HepG2 (cell line): Measurements from ENCODE around the gene L3MBTL3. TPM values are rescaled to one million over a fixed set of nuclear protein-coding genes. Genes with fewer than 3 reads are reported as not detected.

Source experiments
- ATAC-seq: fragments of 200-7000 bp; cut with Tn5 transposase; 3 replicates; pipeline ENCODE4 v1.9.1; 2020; ENCODE audit warnings: mild to moderate bottlenecking, moderate library complexity
- BruUV-seq: library from RNA; stranded (reverse); fragments of 400-500 nt; replicated peaks from 2 replicates; lab custom pipeline; 2021; lab: Mats Ljungman, UMichigan
- CTCF ChIA-PET: fragments of 300-600 bp; formaldehyde crosslinking; extraction: SDS; loops from one replicate; lab custom pipeline; 2021; ENCODE audit warnings: low total read pairs, inconsistent platforms, low intra/inter-chr PET ratio; lab: Yijun Ruan, JAX
- POLR2A ChIA-PET: fragments of 350-600 bp; sonication (Branson Sonifier 250); formaldehyde crosslinking; loops from one replicate; lab custom pipeline; 2020; ENCODE audit warnings: antibody characterized with exemption, inconsistent platforms; lab: Yijun Ruan, JAX
- DNase-seq: peaks from one replicate; pipeline ENCODE4 v3.0.0-alpha.2; 2015; ENCODE audit warnings: low spot score
- FAIRE-seq: peaks from 3 replicates; lab custom pipeline; 2011; peaks lifted over from hg19 to GRCh38; lab: Jason Lieb, UNC
- H2AFZ ChIP-seq: one replicate; pipeline ENCODE4 v1.6.1; 2011; ENCODE audit warnings: low read length, inconsistent platforms
- H3K27ac ChIP-seq: fragments of 300-600 bp; 3 replicates; pipeline ENCODE4 v1.8.0; 2011; ENCODE audit warnings: mixed run types, mild to moderate bottlenecking, mixed read lengths, low read length, inconsistent platforms; ENCODE audit not compliant: insufficient read depth; ENCODE audit errors: extremely low read length
- H3K27me3 ChIP-seq, 2 experiments: fragments of 200-600 bp in 1 of 2; 2 replicates in 1 of 2; 3 replicates in 1 of 2; pipeline versions ENCODE4 v1.6.0 to v1.8.0; 2011; ENCODE audit warnings: low read length in 2 of 2, mild to moderate bottlenecking in 2 of 2, moderate library complexity in 2 of 2, inconsistent platforms in 1 of 2; ENCODE audit not compliant: insufficient read depth in 2 of 2, control insufficient read depth in 1 of 2
- H3K36me3 ChIP-seq, 2 experiments: fragments of 200-600 bp in 1 of 2; replicated peaks in 1 of 2; 2 replicates in 1 of 2; 3 replicates in 1 of 2; pipeline versions ENCODE4 v1.5.1 to v1.8.0; 2011; ENCODE audit warnings: low read length in 2 of 2, inconsistent platforms in 1 of 2; ENCODE audit not compliant: insufficient read depth in 2 of 2, control insufficient read depth in 1 of 2
- H3K4me1 ChIP-seq: 2 replicates; pipeline ENCODE4 v1.5.1; 2012; ENCODE audit warnings: low read length, inconsistent platforms; ENCODE audit not compliant: insufficient read depth
- H3K4me2 ChIP-seq: 2 replicates; pipeline ENCODE4 v1.6.0; 2011; ENCODE audit warnings: low read depth, low read length, inconsistent platforms
- H3K4me3 ChIP-seq, 3 experiments: fragments of 200-600 bp in 1 of 3; sonication (generic), shearing (Covaris generic) in 1 of 3; replicated peaks in 1 of 3; 2 replicates each; pipeline ENCODE4 v1.5.1; 2011 to 2016; ENCODE audit warnings: low read length in 3 of 3, inconsistent platforms in 2 of 3, low read depth in 2 of 3, mild to moderate bottlenecking in 2 of 3, control low read depth in 1 of 3, mixed read lengths in 1 of 3; ENCODE audit not compliant: insufficient read depth in 1 of 3
- H3K79me2 ChIP-seq: one replicate; pipeline ENCODE4 v1.6.1; 2011; ENCODE audit warnings: low read length, inconsistent platforms; ENCODE audit not compliant: insufficient read depth
- H3K9ac ChIP-seq: 2 replicates; pipeline ENCODE4 v1.6.0; 2011; ENCODE audit warnings: mild to moderate bottlenecking, low read depth, low read length, inconsistent platforms; ENCODE audit not compliant: insufficient read depth
- H3K9me3 ChIP-seq: 2 replicates; pipeline ENCODE4 v1.5.1; 2012; ENCODE audit warnings: mild to moderate bottlenecking, low read length
- H4K20me1 ChIP-seq: 2 replicates; pipeline ENCODE4 v1.6.0; 2011; ENCODE audit warnings: inconsistent platforms, mild to moderate bottlenecking, low read length, moderate library complexity; ENCODE audit not compliant: insufficient read depth
- CREBL2 ChIP-seq: sonication (generic); formaldehyde crosslinking; IDR thresholded peaks from 2 replicates; pipeline ENCODE4 v1.8.1; 2023; ENCODE audit warnings: missing genetic modification reagents, mild to moderate bottlenecking, borderline replicate concordance
- IKZF5 ChIP-seq: IDR thresholded peaks from 2 replicates; pipeline ENCODE4 v1.6.1; 2018; ENCODE audit warnings: missing genetic modification reagents, mild to moderate bottlenecking, missing compliant biosample characterization
- PBX2 ChIP-seq: IDR thresholded peaks from 2 replicates; pipeline ENCODE4 v1.6.1; 2016; ENCODE audit warnings: control low read depth
- SATB2 ChIP-seq: sonication (generic); formaldehyde crosslinking; IDR thresholded peaks from 2 replicates; pipeline ENCODE4 v1.5.0; 2020; ENCODE audit warnings: missing genetic modification reagents
- SMAD3 ChIP-seq: sonication (generic); formaldehyde crosslinking; IDR thresholded peaks from 2 replicates; pipeline ENCODE4 v1.4.0; 2020; ENCODE audit warnings: missing genetic modification reagents
- TEF ChIP-seq: sonication (generic); formaldehyde crosslinking; IDR thresholded peaks from 2 replicates; pipeline ENCODE4 v1.5.0; 2020; ENCODE audit warnings: missing genetic modification reagents
- ZBTB37 ChIP-seq: sonication (generic); formaldehyde crosslinking; IDR thresholded peaks from 2 replicates; pipeline ENCODE4 v1.4.0; 2020; ENCODE audit warnings: mild to moderate bottlenecking, missing genetic modification reagents
- ZNF121 ChIP-seq: sonication (generic); formaldehyde crosslinking; IDR thresholded peaks from 2 replicates; pipeline ENCODE4 v1.5.0; 2020; ENCODE audit warnings: mild to moderate bottlenecking, missing genetic modification reagents
- ZNF331 ChIP-seq: sonication (generic); formaldehyde crosslinking; IDR thresholded peaks from 2 replicates; pipeline ENCODE4 v1.4.0; 2020; ENCODE audit warnings: missing genetic modification reagents
- ZNF414 ChIP-seq: sonication (generic); formaldehyde crosslinking; IDR thresholded peaks from 2 replicates; pipeline ENCODE4 v1.5.0; 2020; ENCODE audit warnings: missing genetic modification reagents
- ZNF570 ChIP-seq: sonication (generic); formaldehyde crosslinking; IDR thresholded peaks from 2 replicates; pipeline ENCODE4 v1.4.0; 2020; ENCODE audit warnings: mild to moderate bottlenecking, missing genetic modification reagents, borderline replicate concordance
- ZSCAN29 ChIP-seq: sonication (generic); formaldehyde crosslinking; conservative IDR thresholded peaks from 2 replicates; pipeline ENCODE4 v1.4.0; 2020; ENCODE audit warnings: mild to moderate bottlenecking, missing genetic modification reagents
- WGBS: methylation state at CpG from one replicate; pipeline ENCODE4 v1.1.6; 2017; ENCODE audit warnings: low lambda C conversion rate; 5-methylcytosine and 5-hydroxymethylcytosine counted together
- in situ Hi-C: cut with HindIII; loops from 2 replicates; pipeline ENCODE4 v1.10.0; 2017; ENCODE audit warnings: low pct_unique_long_range_greater_than_20kb; ENCODE audit not compliant: extremely low pct_ligation_motif_present
- intact Hi-C: fragments of 100-400 bp; cut with micrococcal nuclease; formaldehyde crosslinking; loops from one replicate; pipeline ENCODE4 v1.10.0; 2022; ENCODE audit not compliant: unreplicated experiment
- polyA plus RNA-seq, 8 experiments: library from polyadenylated mRNA; depleted of rRNA in 3 of 8; stranded (reverse) in 7 of 8; unstranded in 1 of 8; fragments of >200 nt; fragmentation: Illumina TruSeq in 4 of 8; extraction: Trizol in 4 of 8; gene quantifications; 2 replicates each; pipeline versions ENCODE4 v1.2.1 to v1.2.3, GENCODE V29; 2011 to 2016; ENCODE audit warnings: low read depth in 4 of 8, missing spikeins in 1 of 8, mixed read lengths in 1 of 8; ENCODE audit not compliant: insufficient read depth in 1 of 8
- total RNA-seq, 5 experiments: library from RNA; depleted of rRNA; stranded (reverse); fragments of >200 nt; fragmentation: Illumina TruSeq; extraction: Trizol; gene quantifications; 2 replicates each; pipeline ENCODE4 v1.2.3, GENCODE V29; 2016; ENCODE audit warnings: low read depth in 1 of 5

Gene L3MBTL3
- total and polyA plus RNA-seq, 2 of the 13 experiments (the other 11 are each of a cell fraction or from before 2014, with no cell fraction given) = 1.5 to 2.5 TPM

GRCh38 chr6:130010387-130010786, 8.0 kb upstream of the L3MBTL3 start:
- FAIRE-seq (no peak), ATAC-seq (no peak)
- Histone ChIP-seq H3K4me1 (no peaks in the 10 kb centered on the region), H3K27me3 (peaks cover 0 to 3% of the 10 kb centered on the region in 2 experiments; a peak in 1 of 5 replicates), H3K9ac (no peak overlapping the region), H3K36me3 (no peaks in the 10 kb centered on the region)
- TF ChIP-seq ZNF414 (CRISPR knock-in tag) (no peak), SMAD3 (no peak), SATB2 (CRISPR knock-in tag) (no peak), ZNF121 (CRISPR knock-in tag) (0 out of 2 replicates have a peak, but pooled peaks have one; percentile 28), ZSCAN29 (CRISPR knock-in tag) (no peak)
- TF ChIP-seq, all 625 proteins: peak for 1
- BruUV-seq = no TSS peak
- no peak for DNase-seq
- no peak overlapping the region for H2AFZ ChIP-seq
- intact Hi-C loops = no loop called here
- ChIA-PET POLR2A (no interaction called here), CTCF (no interaction called here)
- H3K4me2 ChIP-seq = no peak overlapping the region
- H3K9me3 ChIP-seq = no peaks in the 10 kb centered on the region
- H4K20me1 ChIP-seq = no peaks in the 10 kb centered on the region; the same call in 1 of the 2 replicates
- H3K27ac ChIP-seq = no peak overlapping the region
- no peaks in the 10 kb centered on the region for H3K79me2 ChIP-seq
- 0% methylated on average over 2 of the region's 2 CpGs for whole genome bisulfite sequencing
- H3K4me3 ChIP-seq = no peak overlapping the region
- in situ Hi-C loops = no loop called here

GRCh38 chr6:130012728-130013127, 5.7 kb upstream of the L3MBTL3 start:
- intact Hi-C loops = no loop called here
- Histone ChIP-seq H3K9me3 (no peaks in the 10 kb centered on the region), H2AFZ (no peak overlapping the region), H3K4me1 (no peaks in the 10 kb centered on the region), H3K4me3 (no peak overlapping the region), H3K27me3 (peaks cover 0 to 11% of the 10 kb centered on the region in 2 experiments; a peak in 3 of 5 replicates), H3K36me3 (no peaks in the 10 kb centered on the region), H3K79me2 (no peaks in the 10 kb centered on the region), H4K20me1 (no peaks in the 10 kb centered on the region), H3K9ac (no peak overlapping the region), H3K4me2 (no peak overlapping the region), H3K27ac (no peak overlapping the region)
- in situ Hi-C loops = no loop called here
- WGBS = under 1% methylated on average over 4 of the region's 4 CpGs
- no TSS peak for BruUV-seq
- no peak for DNase-seq
- no peak for ATAC-seq
- no peak for FAIRE-seq
- ChIA-PET CTCF (no interaction called here), POLR2A (no interaction called here)
- TF ChIP-seq ZNF331 (CRISPR knock-in tag) = no peak
- TF ChIP-seq IKZF5 (CRISPR knock-in tag) = no peak
- no peak for TF ChIP-seq CREBL2
- no peak for TF ChIP-seq ZBTB37 (CRISPR knock-in tag)
- no peak for TF ChIP-seq TEF
- TF ChIP-seq ZNF570 (CRISPR knock-in tag) = no peak
- TF ChIP-seq PBX2 (CRISPR knock-in tag) = no peak
